ENCODE data around the gene HOXA7. TPM values are rescaled to one million over a fixed set of nuclear protein-coding genes. Genes with fewer than 3 reads are reported as not detected.

The HOXA7 gene
- total RNA-seq, 1 experiment from 2014 or later: 7.5 TPM

GRCh38 chr7:27196287-27196767 is 39.9 kb upstream of the HOXA7 start:
- no peak overlapping the region for H3K4me2 ChIP-seq (ENCODE audit: low read depth, low read length, poor library complexity, severe bottlenecking)
- H3K27ac ChIP-seq (ENCODE audit: low read length): no peak overlapping the region
- no peak overlapping the region for H3K9ac ChIP-seq (ENCODE audit: low read length)
- no peaks in the 10 kb centered on the region for H3K79me2 ChIP-seq (ENCODE audit: low read length)
- H3K4me1 ChIP-seq (ENCODE audit: low read length): peaks cover 15% of the 10 kb centered on the region
- H4K20me1 ChIP-seq (ENCODE audit: insufficient read depth, low read depth, low read length): no peaks in the 10 kb centered on the region
- H2AFZ ChIP-seq (ENCODE audit: low read length): no peak overlapping the region
- H3K9me2 ChIP-seq (replicated peaks; ENCODE audit: insufficient read depth, low read length): no peaks in the 10 kb centered on the region
- DNase-seq: peak; percentile 92
- no peaks in the 10 kb centered on the region for H3K36me3 ChIP-seq (ENCODE audit: insufficient read depth, low read length)
- H3K27me3 ChIP-seq (ENCODE audit: low read length): no peaks in the 10 kb centered on the region
- H3K9me3 ChIP-seq (ENCODE audit: low read length): no peaks in the 10 kb centered on the region
- no peak overlapping the region for H3K4me3 ChIP-seq (ENCODE audit: low read length)

GRCh38 chr7:27194686-27195379 is 38.4 kb upstream of the HOXA7 start:
- H2AFZ ChIP-seq (ENCODE audit: low read length): no peak overlapping the region
- H3K4me1 ChIP-seq (ENCODE audit: low read length): peaks cover 2% of the 10 kb centered on the region; the same call in 1 of the 2 replicates
- no peaks in the 10 kb centered on the region for H3K79me2 ChIP-seq (ENCODE audit: low read length)
- H3K9ac ChIP-seq (ENCODE audit: low read length): no peak overlapping the region
- no peaks in the 10 kb centered on the region for H4K20me1 ChIP-seq (ENCODE audit: insufficient read depth, low read depth, low read length)
- no peak for DNase-seq
- H3K4me2 ChIP-seq (ENCODE audit: low read depth, low read length, poor library complexity, severe bottlenecking): no peak overlapping the region
- no peaks in the 10 kb centered on the region for H3K9me2 ChIP-seq (replicated peaks; ENCODE audit: insufficient read depth, low read length)
- H3K9me3 ChIP-seq (ENCODE audit: low read length): no peaks in the 10 kb centered on the region
- H3K27ac ChIP-seq (ENCODE audit: low read length): no peak overlapping the region
- H3K36me3 ChIP-seq (ENCODE audit: insufficient read depth, low read length): no peaks in the 10 kb centered on the region
- no peak overlapping the region for H3K4me3 ChIP-seq (ENCODE audit: low read length)
- no peaks in the 10 kb centered on the region for H3K27me3 ChIP-seq (ENCODE audit: low read length)

- Histone ChIP-seq H4K20me1 (ENCODE audit: insufficient read depth, low read depth, low read length) (no peaks in the 10 kb centered on the region), H2AFZ (ENCODE audit: low read length) (no peak overlapping the region), H3K9ac (ENCODE audit: low read length) (no peak overlapping the region), H3K79me2 (ENCODE audit: low read length) (no peaks in the 10 kb centered on the region), H3K27me3 (ENCODE audit: low read length) (no peaks in the 10 kb centered on the region), H3K4me1 (ENCODE audit: low read length) (peaks cover 2% of the 10 kb centered on the region; the same call in 1 of the 2 replicates), H3K9me3 (ENCODE audit: low read length) (no peaks in the 10 kb centered on the region), H3K4me3 (ENCODE audit: low read length) (no peak overlapping the region), H3K36me3 (ENCODE audit: insufficient read depth, low read length) (no peaks in the 10 kb centered on the region), H3K27ac (ENCODE audit: low read length) (no peak overlapping the region), H3K9me2 (replicated peaks; ENCODE audit: insufficient read depth, low read length) (no peaks in the 10 kb centered on the region), H3K4me2 (ENCODE audit: low read depth, low read length, poor library complexity, severe bottlenecking) (no peak overlapping the region)
- no peak for DNase-seq
Observed at GRCh38 chr7:27194002-27194352, 37.5 kb upstream of the HOXA7 start.

GRCh38 chr7:27193335-27194001 is 37.0 kb upstream of the HOXA7 start:
- Histone ChIP-seq H3K27ac (ENCODE audit: low read length) (no peak overlapping the region), H3K4me2 (ENCODE audit: low read depth, low read length, poor library complexity, severe bottlenecking) (no peak overlapping the region), H3K9me2 (replicated peaks; ENCODE audit: insufficient read depth, low read length) (no peaks in the 10 kb centered on the region), H4K20me1 (ENCODE audit: insufficient read depth, low read depth, low read length) (no peaks in the 10 kb centered on the region), H3K79me2 (ENCODE audit: low read length) (no peaks in the 10 kb centered on the region), H3K27me3 (ENCODE audit: low read length) (no peaks in the 10 kb centered on the region), H2AFZ (ENCODE audit: low read length) (no peak overlapping the region), H3K4me1 (ENCODE audit: low read length) (peaks cover 2% of the 10 kb centered on the region; the same call in 1 of the 2 replicates), H3K9me3 (ENCODE audit: low read length) (no peaks in the 10 kb centered on the region), H3K9ac (ENCODE audit: low read length) (no peak overlapping the region), H3K36me3 (ENCODE audit: insufficient read depth, low read length) (no peaks in the 10 kb centered on the region), H3K4me3 (ENCODE audit: low read length) (no peak overlapping the region)
- no peak for DNase-seq

- Histone ChIP-seq H3K9me2 (replicated peaks; ENCODE audit: insufficient read depth, low read length) (no peaks in the 10 kb centered on the region), H3K9ac (ENCODE audit: low read length) (no peak overlapping the region), H3K36me3 (ENCODE audit: insufficient read depth, low read length) (no peaks in the 10 kb centered on the region), H3K27ac (ENCODE audit: low read length) (no peak overlapping the region), H3K4me3 (ENCODE audit: low read length) (no peak overlapping the region), H2AFZ (ENCODE audit: low read length) (no peak overlapping the region), H3K4me2 (ENCODE audit: low read depth, low read length, poor library complexity, severe bottlenecking) (no peak overlapping the region), H3K9me3 (ENCODE audit: low read length) (no peaks in the 10 kb centered on the region), H3K4me1 (ENCODE audit: low read length) (peaks cover 2% of the 10 kb centered on the region; the same call in 1 of the 2 replicates), H3K27me3 (ENCODE audit: low read length) (no peaks in the 10 kb centered on the region), H4K20me1 (ENCODE audit: insufficient read depth, low read depth, low read length) (no peaks in the 10 kb centered on the region), H3K79me2 (ENCODE audit: low read length) (no peaks in the 10 kb centered on the region)
- DNase-seq: no peak
Observed at GRCh38 chr7:27192546-27193334, 36.3 kb upstream of the HOXA7 start.

- Histone ChIP-seq H3K9ac (ENCODE audit: low read length) (no peak overlapping the region), H3K4me1 (ENCODE audit: low read length) (peaks cover 2% of the 10 kb centered on the region; the same call in 1 of the 2 replicates), H3K27me3 (ENCODE audit: low read length) (no peaks in the 10 kb centered on the region), H3K27ac (ENCODE audit: low read length) (no peak overlapping the region), H2AFZ (ENCODE audit: low read length) (no peak overlapping the region), H3K79me2 (ENCODE audit: low read length) (no peaks in the 10 kb centered on the region), H4K20me1 (ENCODE audit: insufficient read depth, low read depth, low read length) (no peaks in the 10 kb centered on the region), H3K9me3 (ENCODE audit: low read length) (no peaks in the 10 kb centered on the region), H3K9me2 (replicated peaks; ENCODE audit: insufficient read depth, low read length) (no peaks in the 10 kb centered on the region), H3K36me3 (ENCODE audit: insufficient read depth, low read length) (no peaks in the 10 kb centered on the region), H3K4me2 (ENCODE audit: low read depth, low read length, poor library complexity, severe bottlenecking) (no peak overlapping the region), H3K4me3 (ENCODE audit: low read length) (no peak overlapping the region)
- DNase-seq: no peak
Observed at GRCh38 chr7:27191833-27192545, 35.5 kb upstream of the HOXA7 start.

GRCh38 chr7:27191161-27191731 is 34.8 kb upstream of the HOXA7 start:
- no peak overlapping the region for H3K27ac ChIP-seq (ENCODE audit: low read length)
- peaks cover under 1% of the 10 kb centered on the region; the same call in 1 of the 2 replicates for H3K4me1 ChIP-seq (ENCODE audit: low read length)
- no peak overlapping the region for H3K9ac ChIP-seq (ENCODE audit: low read length)
- H3K9me2 ChIP-seq (replicated peaks; ENCODE audit: insufficient read depth, low read length): no peaks in the 10 kb centered on the region
- no peaks in the 10 kb centered on the region for H3K9me3 ChIP-seq (ENCODE audit: low read length)
- H4K20me1 ChIP-seq (ENCODE audit: insufficient read depth, low read depth, low read length): no peaks in the 10 kb centered on the region
- no peaks in the 10 kb centered on the region for H3K27me3 ChIP-seq (ENCODE audit: low read length)
- DNase-seq: no peak
- no peak overlapping the region for H3K4me2 ChIP-seq (ENCODE audit: low read depth, low read length, poor library complexity, severe bottlenecking)
- no peak overlapping the region for H2AFZ ChIP-seq (ENCODE audit: low read length)
- H3K36me3 ChIP-seq (ENCODE audit: insufficient read depth, low read length): no peaks in the 10 kb centered on the region
- no peak overlapping the region for H3K4me3 ChIP-seq (ENCODE audit: low read length)
- no peaks in the 10 kb centered on the region for H3K79me2 ChIP-seq (ENCODE audit: low read length)
